Chondrocyte (in vitro differentiated cells): ENCODE results near the gene SMARCD1. TPM values are rescaled to one million over a fixed set of nuclear protein-coding genes. Genes with fewer than 3 reads are reported as not detected.

Source experiments
- DNase-seq: peaks from one replicate; pipeline ENCODE4 v3.0.0; 2021; ENCODE audit warnings: mixed read lengths, low spot score
- H3K27ac Mint-ChIP-seq: one replicate; pipeline ENCODE4 v1.8.0; 2021; ENCODE audit warnings: mild to moderate bottlenecking, moderate library complexity, mixed read lengths; ENCODE audit not compliant: unreplicated experiment
- H3K27me3 Mint-ChIP-seq: 2 replicates; pipeline ENCODE4 v1.8.0; 2021; ENCODE audit warnings: low read depth, mixed read lengths
- H3K36me3 Mint-ChIP-seq: 2 replicates; pipeline ENCODE4 v1.8.0; 2021; ENCODE audit warnings: low read depth, mixed read lengths
- H3K4me1 Mint-ChIP-seq: 2 replicates; pipeline ENCODE4 v1.8.0; 2021; ENCODE audit warnings: low read depth, mild to moderate bottlenecking, mixed read lengths
- H3K4me3 Mint-ChIP-seq: one replicate; pipeline ENCODE4 v1.8.0; 2021; ENCODE audit warnings: mild to moderate bottlenecking, moderate library complexity, mixed read lengths; ENCODE audit not compliant: unreplicated experiment
- H3K9me3 Mint-ChIP-seq: 2 replicates; pipeline ENCODE4 v1.8.0; 2021; ENCODE audit warnings: low read depth, mixed read lengths
- CTCF ChIP-seq: fragments of 200-600 bp; sonication (generic); IDR thresholded peaks from 2 replicates; pipeline ENCODE4 v1.5.0; 2021; ENCODE audit warnings: antibody characterized with exemption, mild to moderate bottlenecking, moderate library complexity
- total RNA-seq: library from RNA; stranded (reverse); gene quantifications from 3 replicates; pipeline ENCODE4 v1.2.1, GENCODE V29; 2021

Gene SMARCD1
- total RNA-seq, 1 donor from 2014 or later, result 55.7 TPM

- Mint-ChIP-seq H3K36me3 (peaks cover 7% of the 10 kb centered on the region), H3K4me1 (peaks cover 6% of the 10 kb centered on the region), H3K4me3 (no peak overlapping the region), H3K27ac (no peak overlapping the region), H3K9me3 (no peaks in the 10 kb centered on the region), H3K27me3 (no peaks in the 10 kb centered on the region)
- peak; percentile 77 for DNase-seq
- no peak for TF ChIP-seq CTCF
Observed at GRCh38 chr12:50104417-50105366, 19.6 kb downstream of the SMARCD1 start.

GRCh38 chr12:50105913-50106450 lies 20.8 kb downstream of the SMARCD1 start:
- H3K36me3 Mint-ChIP-seq, result peaks cover 3% of the 10 kb centered on the region
- no peaks in the 10 kb centered on the region for H3K9me3 Mint-ChIP-seq
- no peak for TF ChIP-seq CTCF
- no peak overlapping the region for H3K27ac Mint-ChIP-seq
- peak; percentile 63 for DNase-seq
- H3K27me3 Mint-ChIP-seq, result no peaks in the 10 kb centered on the region
- H3K4me1 Mint-ChIP-seq, result peaks cover 14% of the 10 kb centered on the region
- H3K4me3 Mint-ChIP-seq, result no peak overlapping the region

GRCh38 chr12:50106907-50107306 lies 21.8 kb downstream of the SMARCD1 start:
- Mint-ChIP-seq H3K4me3 (no peak overlapping the region), H3K27me3 (no peaks in the 10 kb centered on the region), H3K27ac (no peak overlapping the region), H3K9me3 (no peaks in the 10 kb centered on the region), H3K4me1 (peaks cover 20% of the 10 kb centered on the region), H3K36me3 (no peaks in the 10 kb centered on the region)
- DNase-seq, result peak; percentile 33
- no peak for TF ChIP-seq CTCF

- Mint-ChIP-seq H3K4me1 (peaks cover 20% of the 10 kb centered on the region), H3K27me3 (no peaks in the 10 kb centered on the region), H3K4me3 (no peak overlapping the region), H3K27ac (no peak overlapping the region), H3K36me3 (no peaks in the 10 kb centered on the region), H3K9me3 (no peaks in the 10 kb centered on the region)
- peak; percentile 74 for DNase-seq
- no peak for TF ChIP-seq CTCF
Observed at GRCh38 chr12:50107416-50108268, 22.5 kb downstream of the SMARCD1 start.

GRCh38 chr12:50109319-50109718 lies 24.2 kb downstream of the SMARCD1 start:
- H3K27me3 Mint-ChIP-seq, result no peaks in the 10 kb centered on the region
- TF ChIP-seq CTCF, result no peak
- H3K9me3 Mint-ChIP-seq, result no peaks in the 10 kb centered on the region
- no peak overlapping the region for H3K4me3 Mint-ChIP-seq
- H3K36me3 Mint-ChIP-seq, result no peaks in the 10 kb centered on the region
- peak; percentile 54 for DNase-seq
- H3K27ac Mint-ChIP-seq, result no peak overlapping the region
- peaks cover 24% of the 10 kb centered on the region for H3K4me1 Mint-ChIP-seq
